Myocyte (in vitro differentiated cells): ENCODE results near the gene TENT5D. TPM values are rescaled to one million over a fixed set of nuclear protein-coding genes. Genes with fewer than 3 reads are reported as not detected.
"Not testable (repeated sequence)": the region's sequence is repeated elsewhere in the genome, so short reads cannot be mapped to it uniquely, and the experiment has no call there.

ENCODE experiments used
- DNase-seq: peaks from one replicate; pipeline ENCODE4 v3.0.0-alpha.2; 2012; ENCODE audit warnings: low read depth
- polyA plus RNA-seq: library from polyadenylated mRNA; unstranded; fragments of >200 nt; gene quantifications from one replicate; pipeline ENCODE4 v1.2.1, GENCODE V29; 2012; ENCODE audit warnings: missing spikeins
- total RNA-seq: library from RNA; depleted of rRNA; stranded (reverse); fragments of >200 nt; gene quantifications from 2 replicates; pipeline ENCODE4 v1.2.3, GENCODE V29; 2014

Gene TENT5D
- total RNA-seq, result not detected in 2 replicates
- polyA plus RNA-seq, result not detected

DNA sequence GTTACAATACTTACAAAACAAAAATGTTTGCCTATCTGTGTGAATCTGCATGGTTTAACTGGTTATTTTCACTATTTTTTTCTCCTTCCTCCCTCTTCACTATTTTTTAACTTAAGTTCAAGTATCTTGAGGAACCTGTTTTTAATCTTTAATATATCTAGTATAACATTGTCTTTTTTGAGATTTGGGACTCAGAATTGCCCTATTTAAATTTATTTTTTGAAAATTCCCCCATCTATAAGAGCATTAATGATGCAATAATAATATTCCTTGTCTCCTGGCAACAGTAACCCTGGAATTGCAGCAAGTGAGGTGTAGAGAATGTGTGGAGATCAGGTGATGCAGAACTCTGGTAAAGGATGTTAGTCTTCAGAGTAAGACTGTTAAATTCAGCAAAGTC lies at the start of gene TENT5D:
TENT5D (plus strand) TSS at position 301 of the 400 bp plus-strand sequence. CDS start 22,093 bp downstream, outside the sequence.
- no peak for DNase-seq

DNA sequence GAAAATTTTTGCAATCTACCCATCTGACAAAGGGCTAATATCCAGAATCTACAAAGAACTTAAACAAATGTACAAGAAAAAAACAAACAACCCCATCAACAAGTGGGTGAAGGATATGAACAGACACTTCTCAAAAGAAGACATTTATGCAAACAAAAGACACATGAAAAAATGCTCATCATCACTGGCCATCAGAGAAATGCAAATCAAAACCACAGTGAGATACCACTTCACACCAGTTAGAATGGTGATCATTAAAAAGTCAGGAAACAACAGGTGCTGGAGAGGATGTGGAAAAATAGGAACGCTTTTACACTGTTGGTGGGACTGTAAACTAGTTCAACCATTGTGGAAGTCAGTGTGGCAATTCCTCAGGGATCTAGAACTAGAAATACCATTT lies 34.6 kb upstream of the TENT5D start:
- not testable (repeated sequence) for DNase-seq

DNA sequence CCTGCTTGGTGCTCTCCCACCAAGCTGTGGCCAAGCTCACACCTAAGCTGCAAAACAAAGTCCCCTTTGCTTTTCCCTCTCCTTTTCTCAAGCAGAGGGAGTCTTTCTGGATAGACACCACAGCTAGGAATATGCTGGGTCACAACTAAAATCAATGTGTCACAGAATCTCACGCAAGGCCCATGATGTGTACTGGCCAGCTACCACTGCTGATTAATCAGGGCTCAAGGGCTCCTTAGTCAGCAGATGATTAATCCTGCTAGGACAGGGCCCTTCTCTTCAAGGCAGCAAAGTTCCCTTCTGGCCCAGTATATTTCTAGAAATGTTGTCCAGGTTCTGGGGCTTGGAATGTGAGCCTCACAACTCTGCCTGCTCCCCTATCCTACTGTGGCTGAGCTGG lies 32.0 kb upstream of the TENT5D start:
- DNase-seq, result no peak

DNA sequence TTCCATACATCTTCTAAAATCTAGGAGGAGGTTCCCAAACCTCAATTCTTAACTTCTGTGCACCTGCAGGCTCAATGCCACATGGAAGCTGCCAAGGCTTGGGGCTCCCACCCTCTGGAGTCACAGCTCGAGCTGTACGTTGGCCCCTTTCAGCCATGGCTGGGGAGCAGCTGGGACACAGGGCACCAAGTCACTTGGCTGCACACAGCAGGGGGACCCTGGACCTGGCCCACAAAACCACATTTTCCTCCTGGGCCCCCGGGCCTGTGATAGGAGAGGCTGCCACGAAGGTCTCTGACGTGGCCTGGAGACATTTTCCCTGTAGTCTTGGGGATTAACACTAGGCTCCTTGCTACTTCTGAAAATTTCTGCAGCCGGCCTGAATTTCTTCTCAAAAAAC lies 8.2 kb upstream of the TENT5D start:
- no peak for DNase-seq

DNA sequence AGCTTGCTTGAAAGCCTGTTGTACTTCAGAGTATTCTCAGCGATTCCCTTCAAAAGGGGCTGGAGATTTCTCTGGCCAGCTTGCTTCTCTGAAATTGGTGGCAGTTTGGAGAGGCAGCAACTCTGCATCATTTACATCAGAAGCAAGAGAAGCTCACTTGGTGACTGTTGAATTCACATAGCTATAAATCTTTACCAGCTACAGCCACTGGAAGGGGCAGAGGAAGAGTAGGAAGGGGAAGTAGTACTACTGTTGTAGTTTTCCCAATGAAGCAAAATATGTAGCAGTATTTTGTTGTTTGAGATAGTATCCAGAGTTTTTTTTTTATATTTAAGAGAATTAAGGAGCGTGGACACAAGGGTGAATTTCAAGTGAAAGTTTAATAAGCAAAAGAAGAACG lies 2.8 kb downstream of the TENT5D start:
- DNase-seq, result no peak

DNA sequence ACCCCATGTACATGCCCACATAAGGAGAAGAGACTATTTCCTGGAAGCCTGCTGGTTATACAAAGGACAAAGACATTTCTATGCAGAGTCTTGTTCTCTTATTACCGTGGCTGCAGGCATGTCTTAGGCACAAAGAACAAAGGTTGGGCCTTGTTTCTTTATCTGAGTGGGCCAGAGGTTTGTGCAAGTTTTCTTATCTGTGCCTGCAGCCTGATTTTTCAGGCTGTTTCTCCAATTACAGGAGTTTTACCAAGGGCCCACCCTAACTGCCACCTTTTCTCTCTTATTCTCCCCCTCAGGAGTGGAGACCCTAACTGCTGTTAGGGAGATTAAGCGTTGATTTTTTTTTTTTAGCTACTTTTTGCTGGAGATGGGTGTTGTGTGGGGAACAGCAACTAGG lies 3.5 kb downstream of the TENT5D start:
- DNase-seq, result no peak

DNA sequence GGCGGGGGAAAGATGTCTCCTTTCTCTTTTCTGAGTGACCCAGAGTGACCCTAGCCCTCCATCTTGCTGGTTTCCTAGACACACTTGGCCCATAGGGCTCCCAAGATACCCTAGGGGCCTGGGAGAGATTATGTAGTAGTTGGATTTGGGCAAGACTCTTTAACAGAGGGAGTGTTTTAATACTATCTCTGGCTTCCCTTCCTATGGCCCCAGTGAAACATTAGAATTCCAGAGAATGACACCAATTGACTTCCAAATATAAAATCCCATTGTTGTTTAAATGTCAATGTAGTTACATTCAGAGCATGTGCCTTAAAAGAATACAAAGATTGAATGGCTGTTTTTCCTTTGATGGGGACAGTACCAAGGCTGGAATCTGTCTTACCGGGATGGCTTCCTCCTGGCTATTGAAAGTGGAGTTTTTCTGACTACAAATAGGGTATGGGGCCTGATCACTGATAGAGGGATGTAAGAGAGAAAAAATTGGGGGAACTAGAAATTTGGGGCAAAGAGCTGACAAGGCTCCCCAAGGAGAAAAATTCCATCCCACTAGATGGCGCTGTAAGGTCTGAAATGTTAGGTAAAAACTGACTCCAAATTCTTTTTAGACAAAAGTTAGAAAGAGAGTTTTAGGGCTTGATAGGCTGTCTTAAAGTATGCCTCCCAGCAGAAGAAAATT lies 10.7 kb downstream of the TENT5D start:
- no peak for DNase-seq

DNA sequence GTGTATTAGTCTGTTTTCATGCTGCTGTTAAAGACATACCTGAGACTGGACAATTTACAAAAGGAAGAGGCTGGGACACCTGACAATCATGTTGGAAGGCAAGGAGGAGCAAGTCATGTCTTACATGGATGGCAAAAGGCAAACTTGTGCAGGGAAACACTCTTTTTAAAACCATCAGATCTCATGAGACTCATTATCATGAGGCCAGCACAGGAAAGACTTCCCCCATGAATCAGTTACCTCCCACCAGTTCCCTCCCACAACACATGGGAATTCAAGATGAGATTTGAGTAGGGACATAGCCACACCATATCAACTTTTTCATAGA lies 11.2 kb downstream of the TENT5D start:
- no peak for DNase-seq

DNA sequence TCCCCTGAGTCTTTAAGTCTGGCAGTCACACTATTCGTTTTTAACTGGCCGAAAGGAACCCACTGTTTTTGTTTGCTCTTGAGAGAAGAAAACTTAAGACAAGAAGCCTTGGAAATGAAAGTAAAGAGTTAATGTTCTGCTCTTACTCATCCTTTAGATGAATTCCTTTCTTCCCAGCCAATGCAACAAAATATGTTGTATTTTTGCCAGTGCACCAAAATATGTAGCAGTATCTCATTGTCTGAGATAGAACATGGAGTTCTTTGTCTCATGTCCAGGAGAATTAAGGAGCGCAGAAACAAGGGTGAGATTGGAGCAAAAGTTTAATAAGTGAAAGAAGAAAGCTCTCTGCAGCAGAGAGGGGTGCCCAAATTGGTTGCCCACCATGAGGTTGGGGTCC lies 12.2 kb downstream of the TENT5D start:
- DNase-seq, result no peak

DNA sequence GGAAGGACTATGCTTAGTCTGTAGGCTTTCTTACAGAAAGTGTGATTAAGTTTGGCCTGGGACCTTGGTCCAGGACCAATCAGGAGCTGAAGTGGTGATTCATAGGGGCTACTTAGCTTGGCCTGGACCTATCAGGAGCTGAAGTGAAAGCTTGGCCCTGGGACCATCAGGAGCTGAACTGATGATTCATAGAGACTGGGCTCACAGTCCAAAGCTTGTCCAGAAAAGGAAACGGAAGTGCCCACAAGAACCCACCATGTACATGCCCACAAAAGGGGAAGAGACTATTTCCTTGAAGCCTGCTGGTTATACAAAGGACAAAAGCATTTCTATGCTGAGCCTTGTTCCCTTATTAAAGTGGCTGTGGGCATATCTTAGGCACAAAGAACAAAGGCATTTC lies 12.6 kb downstream of the TENT5D start:
- DNase-seq, result no peak

DNA sequence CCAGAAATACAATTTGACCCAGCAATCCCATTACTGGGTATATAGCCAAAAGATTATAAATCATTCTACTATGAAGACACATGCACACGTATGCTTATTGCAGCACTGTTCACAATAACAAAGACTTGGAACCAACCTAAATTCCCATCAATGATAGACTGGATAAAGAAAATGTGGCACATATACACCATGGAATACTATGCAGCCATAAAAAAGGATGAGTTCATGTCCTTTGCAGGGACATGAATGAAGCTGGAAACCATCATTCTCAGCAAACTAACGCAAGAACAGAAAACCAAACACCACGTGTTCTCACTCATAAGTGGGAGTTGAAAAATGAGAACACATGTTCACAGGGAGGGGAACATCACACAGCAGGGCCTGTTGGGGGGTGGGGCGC lies 47.9 kb downstream of the TENT5D start:
- DNase-seq, result not testable (repeated sequence)

DNA sequence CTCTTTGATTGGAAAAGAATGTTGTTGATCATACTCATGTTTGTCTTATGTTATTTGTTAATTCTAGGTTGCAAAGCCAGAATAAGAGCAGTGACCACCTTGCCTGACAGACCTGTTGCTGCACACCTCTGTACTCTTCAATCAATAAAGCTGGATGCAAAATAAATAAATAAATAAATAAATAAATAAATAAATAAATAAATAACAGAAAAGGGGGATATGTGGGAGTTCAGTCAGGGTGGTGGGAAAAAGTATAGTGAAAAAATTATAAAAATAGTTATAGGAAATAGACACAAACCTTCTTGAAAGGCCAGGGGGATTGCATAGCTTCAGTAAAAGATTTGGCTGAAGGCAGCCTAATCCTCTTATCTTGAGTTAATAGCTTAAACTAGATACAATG lies 51.3 kb downstream of the TENT5D start:
- DNase-seq, result no peak

DNA sequence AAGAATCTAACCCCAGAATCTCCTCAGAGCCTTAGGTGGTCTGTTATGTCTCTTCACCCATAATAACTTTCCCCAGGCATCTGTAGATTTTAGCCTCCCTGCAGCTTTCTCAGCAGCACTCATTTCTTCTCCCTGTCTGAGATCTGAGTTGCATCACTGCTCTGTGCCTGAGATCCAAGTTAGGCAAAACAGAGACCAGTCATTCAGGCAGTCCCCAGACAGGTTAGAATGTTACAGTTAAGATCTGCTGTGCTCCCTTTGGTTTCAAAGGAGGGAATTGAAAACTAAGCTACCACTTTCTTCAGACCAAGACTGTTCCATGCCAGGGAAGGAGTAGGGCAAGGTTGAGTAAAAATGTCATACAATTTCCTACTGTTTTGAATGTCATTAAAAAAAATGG lies 65.3 kb downstream of the TENT5D start:
- no peak for DNase-seq

DNA sequence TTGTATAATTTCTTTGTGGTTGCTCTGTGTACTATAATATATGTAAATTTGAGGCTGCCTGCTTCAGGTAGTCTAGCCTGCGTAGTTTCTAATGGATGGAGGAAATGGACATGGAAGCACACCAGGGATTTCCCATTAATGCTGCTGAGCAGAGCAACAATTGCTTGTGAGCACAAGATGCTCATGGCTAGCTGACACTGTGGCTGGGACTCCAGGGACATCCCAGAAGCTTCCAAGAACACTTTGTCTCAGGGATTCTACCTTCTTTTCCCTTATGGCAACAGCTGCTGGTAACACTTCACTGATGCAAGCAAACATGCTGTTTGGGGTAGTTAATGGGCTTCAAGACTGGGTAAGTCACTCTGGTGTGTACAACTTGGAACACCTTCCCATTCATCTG lies 66.1 kb downstream of the TENT5D start:
- no peak for DNase-seq

DNA sequence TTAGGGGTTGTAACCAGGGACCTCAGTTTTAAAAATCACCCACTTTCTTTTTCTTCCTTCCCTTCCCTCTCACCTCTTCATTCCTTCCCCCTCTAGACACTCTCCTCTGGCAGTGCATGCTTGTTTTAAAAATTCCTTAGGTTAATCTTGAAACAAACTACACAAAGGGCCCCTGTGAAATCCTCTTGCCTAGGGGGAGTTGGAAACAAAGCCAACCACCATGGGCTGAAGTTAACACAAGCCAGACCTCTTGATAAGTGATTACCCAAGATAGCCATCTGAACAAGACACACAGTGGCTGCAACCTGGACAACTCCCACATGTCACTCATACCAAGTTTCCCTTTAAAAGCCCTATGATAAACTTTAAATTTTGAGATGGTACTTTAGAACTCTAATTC lies 68.9 kb downstream of the TENT5D start:
- DNase-seq, result no peak
